Retina (tissue), 1 donor: ENCODE data around the gene RIPPLY2.
"Not testable (repeated sequence)": the region's sequence is repeated elsewhere in the genome, so short reads cannot be mapped to it uniquely, and the experiment has no call there.

ENCODE experiments used
- DNase-seq: peaks from one replicate; pipeline ENCODE4 v3.0.0-alpha.2; 2016

The RIPPLY2 gene, protein sequence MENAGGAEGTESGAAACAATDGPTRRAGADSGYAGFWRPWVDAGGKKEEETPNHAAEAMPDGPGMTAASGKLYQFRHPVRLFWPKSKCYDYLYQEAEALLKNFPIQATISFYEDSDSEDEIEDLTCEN

GRCh38 chr6:83853178-83854000, at the start of gene RIPPLY2:
TSS of gene RIPPLY2 (plus strand) at chr6:83853360. CDS start at chr6:83853417, 57 bp downstream.
- peak; percentile 92 for DNase-seq

- DNase-seq: not testable (repeated sequence)
These were observed 49.7 kb upstream of the RIPPLY2 start for GRCh38 chr6:83803492-83803891.

DNA sequence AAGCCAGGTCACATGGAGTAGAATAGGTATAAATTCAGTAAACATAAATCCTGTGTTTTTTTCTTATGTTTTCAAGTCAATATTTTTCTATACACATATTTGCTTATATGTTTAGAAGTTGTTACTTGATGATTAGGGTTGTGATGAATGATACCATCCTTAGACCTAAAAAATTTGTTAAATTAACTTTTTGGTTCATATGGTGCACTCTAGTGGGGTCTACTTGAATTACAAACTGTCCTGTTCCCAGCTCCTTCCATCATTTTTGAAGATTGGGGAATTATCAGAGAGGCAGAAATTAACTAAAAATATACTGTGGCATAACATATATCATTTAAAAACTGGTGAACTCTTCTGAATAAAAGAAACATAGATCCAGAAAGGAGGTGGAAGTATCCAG, 48.3 kb upstream of the RIPPLY2 start:
- DNase-seq: no peak

- no peak for DNase-seq
These were observed 45.2 kb upstream of the RIPPLY2 start for GRCh38 chr6:83808005-83808404.

- DNase-seq: no peak
These were observed 44.2 kb upstream of the RIPPLY2 start for GRCh38 chr6:83808926-83809325.

GRCh38 chr6:83812595-83812994, 40.6 kb upstream of the RIPPLY2 start:
- DNase-seq: no peak

GRCh38 chr6:83815631-83816272, 37.4 kb upstream of the RIPPLY2 start:
- DNase-seq: no peak

DNA sequence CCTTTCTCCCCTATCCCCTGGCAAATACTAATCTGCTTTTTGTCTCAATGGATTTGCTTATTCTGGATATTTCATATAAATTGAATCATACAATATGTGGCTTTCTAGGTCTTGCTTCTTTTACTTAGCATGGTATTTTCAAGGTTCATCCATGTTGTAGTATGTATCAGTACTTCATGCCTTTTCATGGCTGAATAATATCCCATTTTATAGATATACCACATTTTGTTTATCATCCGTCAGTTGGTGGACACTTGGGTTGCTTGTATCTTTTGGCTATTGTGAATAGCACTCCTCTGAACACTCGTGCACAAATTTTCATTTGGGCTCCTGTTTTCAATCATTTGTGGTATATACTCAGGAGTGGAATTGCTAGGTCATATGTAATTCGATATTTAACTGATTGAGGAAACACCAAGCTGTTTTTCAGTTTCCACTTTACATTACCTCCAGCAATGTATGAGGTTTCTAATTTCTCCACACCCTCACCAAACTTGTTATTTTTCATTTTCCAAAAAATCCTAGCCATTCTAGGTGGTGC, 30.5 kb upstream of the RIPPLY2 start:
- no peak for DNase-seq

GRCh38 chr6:83824388-83824801, 28.8 kb upstream of the RIPPLY2 start:
- DNase-seq: no peak

DNA sequence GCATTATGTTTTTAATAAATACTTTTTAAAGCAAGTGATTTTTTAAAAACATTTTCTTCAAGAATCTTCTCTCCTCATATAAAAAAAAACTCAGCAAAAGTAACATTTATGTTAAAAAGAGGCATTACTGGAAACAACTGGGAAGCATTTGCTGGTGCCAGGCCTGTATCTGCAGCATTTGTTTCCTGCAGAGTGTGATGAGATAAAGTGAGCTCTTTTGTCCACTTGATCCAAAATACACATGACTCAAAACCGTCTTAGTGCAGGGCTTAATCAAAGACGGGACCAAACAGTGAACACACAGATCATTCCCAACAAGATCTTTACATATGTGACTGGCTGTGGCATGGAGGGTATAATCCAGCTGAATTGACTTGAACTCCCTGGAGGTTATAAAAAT, 28.3 kb upstream of the RIPPLY2 start:
- no peak for DNase-seq

GRCh38 chr6:83827050-83827449, 26.1 kb upstream of the RIPPLY2 start:
- no peak for DNase-seq

- no peak for DNase-seq
These were observed 14.4 kb upstream of the RIPPLY2 start for GRCh38 chr6:83838727-83839126.

DNA sequence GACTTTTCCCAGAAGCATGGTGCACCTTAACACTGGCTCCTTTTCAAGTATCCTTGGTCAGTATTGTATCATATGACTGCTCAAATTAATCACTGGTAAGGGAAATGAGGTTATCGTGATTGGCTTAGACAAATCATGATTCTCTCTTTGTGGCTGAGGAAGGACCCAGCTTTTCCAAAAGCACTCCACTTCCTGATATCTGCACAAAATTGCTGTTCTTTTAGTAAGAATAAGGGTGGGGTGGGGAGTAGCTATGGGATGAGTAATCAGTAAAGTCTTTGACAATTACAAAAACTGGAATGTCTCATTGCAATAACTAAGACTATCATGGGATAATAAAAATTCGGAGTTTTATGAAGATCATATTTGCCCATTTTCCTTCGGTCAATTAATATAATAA, 9.0 kb upstream of the RIPPLY2 start:
- no peak for DNase-seq

- no peak for DNase-seq
These were observed 6.9 kb upstream of the RIPPLY2 start for GRCh38 chr6:83846291-83846690.

DNA sequence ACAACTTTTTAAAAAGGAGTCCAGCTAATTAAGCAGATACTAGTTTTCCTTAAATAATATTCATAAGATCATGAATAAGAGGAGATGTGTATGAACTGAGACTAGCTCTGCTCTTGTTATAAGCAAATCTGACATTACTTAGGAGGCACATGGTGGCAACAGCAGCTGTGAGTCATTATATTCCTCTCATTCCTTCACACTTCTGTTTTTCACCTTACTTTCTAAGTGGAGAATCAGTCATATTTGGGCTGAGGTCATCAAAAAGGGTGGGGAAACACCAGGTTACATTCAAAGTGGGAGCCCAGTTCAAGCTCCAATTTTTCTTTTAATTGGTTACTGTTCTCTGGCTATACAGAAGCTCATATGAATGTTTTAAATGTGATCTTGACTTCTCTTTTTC, 6.0 kb upstream of the RIPPLY2 start:
- DNase-seq: no peak

GRCh38 chr6:83849127-83849526, 4.0 kb upstream of the RIPPLY2 start:
- no peak for DNase-seq

GRCh38 chr6:83849610-83850009, 3.5 kb upstream of the RIPPLY2 start:
- no peak for DNase-seq

DNA sequence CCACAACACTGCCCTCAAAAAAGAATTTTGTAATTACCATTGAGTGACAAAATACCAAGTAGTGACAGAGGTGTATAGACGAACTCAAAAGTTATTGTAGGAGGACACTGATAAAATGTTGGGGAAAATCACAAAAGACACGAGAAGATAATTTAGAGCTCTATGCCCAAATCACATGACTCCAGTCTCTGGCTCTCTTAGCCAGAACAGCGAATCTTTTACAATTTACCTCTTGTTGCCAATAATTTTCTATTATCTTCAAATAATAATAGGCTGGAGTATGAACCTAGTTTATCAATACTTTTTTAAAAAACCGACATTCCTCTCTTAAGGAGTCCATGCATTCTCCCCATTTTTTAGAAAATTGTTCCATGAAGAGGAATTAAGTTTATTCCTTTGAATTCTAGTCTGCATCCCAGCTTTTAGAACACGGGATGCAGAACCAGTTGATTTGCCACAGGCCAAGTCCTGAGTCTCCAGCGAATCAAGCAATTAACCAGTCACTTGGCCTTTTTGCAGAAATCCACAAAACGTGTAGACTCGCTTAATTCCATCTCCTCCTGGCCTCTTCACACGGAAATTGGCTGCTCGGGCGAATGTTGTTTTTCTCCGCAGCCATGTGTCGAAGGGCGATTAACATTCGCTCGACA, 507 bp upstream of the RIPPLY2 start:
- no peak for DNase-seq

- no peak for DNase-seq
These were observed 891 bp downstream of the RIPPLY2 start for GRCh38 chr6:83854001-83854501.

GRCh38 chr6:83854766-83855165, 1.6 kb downstream of the RIPPLY2 start:
- DNase-seq: no peak

DNA sequence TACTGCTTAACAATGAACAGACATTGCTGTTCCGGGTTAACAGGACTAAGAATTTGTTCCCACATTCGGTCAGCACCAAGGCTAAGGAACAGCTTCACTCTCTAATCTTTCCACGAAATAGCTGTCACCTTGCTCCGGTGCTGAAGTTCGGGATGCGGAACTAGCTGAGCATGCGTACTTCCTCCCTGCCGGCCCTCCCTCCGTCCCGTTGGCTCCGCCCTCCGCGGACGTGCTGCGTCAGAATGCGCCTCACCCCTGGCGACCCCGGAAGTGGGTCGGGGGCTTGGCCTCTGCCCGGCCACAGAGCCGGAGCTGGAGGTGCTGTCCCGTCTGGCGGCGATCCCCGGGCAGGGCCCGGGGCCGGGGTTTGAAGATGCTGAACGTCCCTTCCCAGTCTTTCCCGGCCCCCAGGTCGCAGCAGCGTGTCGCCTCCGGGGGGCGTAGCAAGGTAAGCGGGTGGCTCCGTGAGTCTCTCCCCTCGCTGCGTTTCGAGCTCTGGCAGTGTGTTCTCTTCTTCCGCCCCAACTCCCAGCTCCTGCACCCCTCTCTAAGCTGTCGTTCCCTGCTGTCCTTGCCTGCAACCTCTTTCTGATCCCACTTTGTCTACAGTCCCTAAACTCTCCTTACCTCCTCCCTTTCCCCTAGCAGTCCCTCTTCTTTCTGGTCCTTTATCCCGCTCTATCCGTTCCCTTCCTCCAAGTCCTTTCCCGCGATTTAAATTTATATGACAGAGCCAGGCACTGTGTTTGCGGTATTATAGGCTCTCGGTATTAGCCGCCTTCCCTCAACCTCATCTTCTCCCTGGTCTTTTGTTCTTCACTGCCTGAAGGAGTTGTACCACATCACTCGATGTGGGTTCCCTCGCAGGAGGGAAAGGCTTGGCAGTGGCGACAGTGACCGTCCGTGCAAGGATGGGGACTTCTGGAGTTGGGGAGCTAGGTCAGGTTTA, 6.5 kb downstream of the RIPPLY2 start, which contains the start of gene CYB5R4:
Gene CYB5R4 (plus strand): TSS at position 280 of the 949 bp plus-strand sequence. CDS start 94 bp downstream, at position 374.
- peak; percentile 96 for DNase-seq

DNA sequence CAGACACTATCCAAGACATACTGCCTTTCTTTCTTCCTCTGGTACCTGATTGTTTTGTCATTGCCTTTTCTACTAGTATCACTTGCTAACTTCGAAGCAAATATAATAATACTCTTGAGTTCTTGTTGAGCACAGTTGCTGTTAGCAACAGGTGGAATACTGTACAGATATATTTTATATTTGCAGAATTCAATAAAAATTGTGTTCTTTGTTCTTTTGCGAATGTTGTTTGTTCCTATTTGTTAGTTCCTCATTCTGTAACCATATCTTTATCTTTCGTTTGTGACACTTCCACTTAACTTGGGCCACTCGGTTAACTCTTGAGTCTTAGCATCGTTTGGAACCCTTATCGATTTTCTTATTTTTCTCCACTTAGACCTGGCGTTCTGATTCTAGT, 7.2 kb downstream of the RIPPLY2 start:
- DNase-seq: no peak
